DND-41 (cell line): Measurements from ENCODE around the gene PRR19.
A peak's percentile ranks its signal among the peaks of the same experiment; 100 is the strongest.

Source experiments
- ATAC-seq: fragments of 200-7000 bp; cut with Tn5 transposase; 3 replicates; pipeline ENCODE4 v1.9.1; 2021; ENCODE audit warnings: low read depth; ENCODE audit not compliant: insufficient read depth
- DNase-seq: peaks from one replicate; pipeline ENCODE4 v3.0.0-alpha.2; 2020
- H2AFZ ChIP-seq: 2 replicates; pipeline ENCODE4 v1.6.0; 2012; ENCODE audit warnings: low read depth, low read length
- H3K27ac ChIP-seq: 2 replicates; pipeline ENCODE4 v1.5.1; 2012; ENCODE audit warnings: low read length, inconsistent platforms
- H3K27me3 ChIP-seq: fragments of 200-600 bp; sonication (generic); 2 replicates; pipeline ENCODE4 v1.6.0; 2012; ENCODE audit warnings: low read length, mild to moderate bottlenecking, inconsistent platforms; ENCODE audit not compliant: insufficient read depth, poor library complexity
- H3K36me3 ChIP-seq: 2 replicates; pipeline ENCODE4 v1.5.1; 2012; ENCODE audit warnings: low read length, inconsistent platforms; ENCODE audit not compliant: insufficient read depth
- H3K4me1 ChIP-seq: 2 replicates; pipeline ENCODE4 v1.5.1; 2012; ENCODE audit warnings: mild to moderate bottlenecking, low read length; ENCODE audit not compliant: insufficient read depth
- H3K4me2 ChIP-seq: 2 replicates; pipeline ENCODE4 v1.6.0; 2012; ENCODE audit warnings: mild to moderate bottlenecking, moderate library complexity, low read length, inconsistent platforms; ENCODE audit not compliant: insufficient read depth
- H3K4me3 ChIP-seq, 2 experiments: fragments of 200-600 bp in 1 of 2; shearing (Covaris generic) in 1 of 2; 2 replicates each; pipeline ENCODE4 v1.5.1; 2012 to 2016; ENCODE audit warnings: inconsistent platforms in 2 of 2, low read length in 2 of 2, mild to moderate bottlenecking in 2 of 2, low read depth in 1 of 2, moderate library complexity in 1 of 2
- H3K79me2 ChIP-seq: 2 replicates; pipeline ENCODE4 v1.6.0; 2012; ENCODE audit warnings: low read length, inconsistent platforms; ENCODE audit not compliant: insufficient read depth
- H3K9ac ChIP-seq: 2 replicates; pipeline ENCODE4 v1.6.0; 2012; ENCODE audit warnings: low read depth, mild to moderate bottlenecking, inconsistent platforms, low read length, moderate library complexity
- H3K9me3 ChIP-seq: 2 replicates; pipeline ENCODE4 v1.5.1; 2012; ENCODE audit warnings: low read length, moderate library complexity, mild to moderate bottlenecking, inconsistent platforms; ENCODE audit not compliant: insufficient read depth, severe bottlenecking
- H4K20me1 ChIP-seq: 2 replicates; pipeline ENCODE4 v1.6.0; 2012; ENCODE audit warnings: low read length; ENCODE audit not compliant: insufficient read depth
- CTCF ChIP-seq: IDR thresholded peaks from 2 replicates; pipeline ENCODE4 v1.5.1; 2012; ENCODE audit warnings: borderline replicate concordance, low read length, moderate library complexity, mild to moderate bottlenecking; ENCODE audit not compliant: poor library complexity, severe bottlenecking; ENCODE audit errors: extremely low read depth
- EZH2 ChIP-seq: IDR thresholded peaks from 3 replicates; pipeline ENCODE4 v1.6.1; 2012; ENCODE audit warnings: borderline replicate concordance, low read depth, mild to moderate bottlenecking, moderate library complexity, low read length, inconsistent platforms; ENCODE audit not compliant: severe bottlenecking

Gene PRR19

GRCh38 chr19:42285541-42285941 lies 16.4 kb upstream of the PRR19 start:
- Histone ChIP-seq H3K36me3 (peaks cover 46% of the 10 kb centered on the region), H2AFZ (no peak overlapping the region), H3K27me3 (no peaks in the 10 kb centered on the region), H3K27ac (peak overlapping the region; percentile 77), H3K4me1 (peaks cover 47% of the 10 kb centered on the region), H4K20me1 (peaks cover 43% of the 10 kb centered on the region), H3K4me2 (peak overlapping the region; percentile 100), H3K9me3 (no peaks in the 10 kb centered on the region), H3K4me3 (peak overlapping the region in 1 of 2 experiments; percentile 93; a peak in 1 of 4 replicates), H3K79me2 (peaks cover 34% of the 10 kb centered on the region), H3K9ac (peak overlapping the region; percentile 85; the same call in 1 of the 2 replicates)
- no peak for DNase-seq
- TF ChIP-seq CTCF (no peak), EZH2 (no peak)
- ATAC-seq, result no peak

- Histone ChIP-seq H3K79me2 (peaks cover 34% of the 10 kb centered on the region), H3K27ac (peak overlapping the region; percentile 77), H3K27me3 (no peaks in the 10 kb centered on the region), H3K9ac (peak overlapping the region; percentile 85; the same call in 1 of the 2 replicates), H3K4me3 (no peak overlapping the region), H3K9me3 (no peaks in the 10 kb centered on the region), H3K36me3 (peaks cover 50% of the 10 kb centered on the region), H3K4me1 (peaks cover 45% of the 10 kb centered on the region), H3K4me2 (peak overlapping the region; percentile 36; the same call in 1 of the 2 replicates), H4K20me1 (peaks cover 43% of the 10 kb centered on the region), H2AFZ (no peak overlapping the region)
- TF ChIP-seq EZH2 (no peak), CTCF (no peak)
- no peak for DNase-seq
- no peak for ATAC-seq
Observed at GRCh38 chr19:42285988-42286348, 16.0 kb upstream of the PRR19 start.

- Histone ChIP-seq H3K9me3 (no peaks in the 10 kb centered on the region), H3K4me3 (no peak overlapping the region), H3K27ac (peak overlapping the region; percentile 77; the same call in 1 of the 2 replicates), H3K9ac (peak overlapping the region; percentile 85; the same call in 1 of the 2 replicates), H3K4me1 (peaks cover 40% of the 10 kb centered on the region), H3K79me2 (peaks cover 30% of the 10 kb centered on the region), H3K27me3 (no peaks in the 10 kb centered on the region), H3K36me3 (peaks cover 55% of the 10 kb centered on the region), H2AFZ (no peak overlapping the region), H3K4me2 (peak overlapping the region; percentile 36; the same call in 1 of the 2 replicates), H4K20me1 (peaks cover 48% of the 10 kb centered on the region)
- TF ChIP-seq EZH2, result no peak
- ATAC-seq (no peak), DNase-seq (no peak)
Observed at GRCh38 chr19:42286349-42287016, 15.4 kb upstream of the PRR19 start.

- Histone ChIP-seq H3K9me3 (no peaks in the 10 kb centered on the region), H3K27me3 (no peaks in the 10 kb centered on the region), H2AFZ (no peak overlapping the region), H3K79me2 (peaks cover 26% of the 10 kb centered on the region), H3K27ac (no peak overlapping the region), H3K4me3 (no peak overlapping the region), H3K4me2 (no peak overlapping the region), H3K36me3 (peaks cover 63% of the 10 kb centered on the region), H3K9ac (no peak overlapping the region), H4K20me1 (peaks cover 52% of the 10 kb centered on the region), H3K4me1 (peaks cover 32% of the 10 kb centered on the region)
- no peak for TF ChIP-seq EZH2
- no peak for TF ChIP-seq CTCF
- DNase-seq (no peak), ATAC-seq (no peak)
Observed at GRCh38 chr19:42287017-42287826, 14.7 kb upstream of the PRR19 start.
